Femur (tissue), 1 donor: ENCODE results near the gene IL20RB.
"Not testable (repeated sequence)": the region's sequence is repeated elsewhere in the genome, so short reads cannot be mapped to it uniquely, and the experiment has no call there.

ENCODE experiments used
- DNase-seq: peaks from one replicate; pipeline ENCODE4 v3.0.0-alpha.2; 2017

Gene IL20RB

DNA sequence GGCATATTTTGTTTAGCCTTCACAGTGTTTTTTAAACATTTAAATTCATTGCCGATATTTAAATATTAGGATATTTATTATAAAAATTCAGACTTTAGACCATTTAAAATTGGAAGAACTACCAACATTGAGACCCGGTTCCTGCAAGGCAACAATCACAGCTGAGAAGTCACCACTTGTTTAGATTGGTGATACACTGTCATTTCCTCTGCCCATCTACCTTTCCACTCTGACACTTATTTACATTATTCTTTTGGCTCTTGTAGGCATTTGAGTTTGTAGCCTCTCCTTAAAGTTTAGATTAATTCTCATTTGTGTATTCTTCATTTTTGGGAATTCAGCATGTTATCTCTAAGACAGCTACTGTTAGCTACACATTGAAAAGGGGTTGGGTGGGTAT is 10.3 kb upstream of the IL20RB start:
- DNase-seq = no peak

DNA sequence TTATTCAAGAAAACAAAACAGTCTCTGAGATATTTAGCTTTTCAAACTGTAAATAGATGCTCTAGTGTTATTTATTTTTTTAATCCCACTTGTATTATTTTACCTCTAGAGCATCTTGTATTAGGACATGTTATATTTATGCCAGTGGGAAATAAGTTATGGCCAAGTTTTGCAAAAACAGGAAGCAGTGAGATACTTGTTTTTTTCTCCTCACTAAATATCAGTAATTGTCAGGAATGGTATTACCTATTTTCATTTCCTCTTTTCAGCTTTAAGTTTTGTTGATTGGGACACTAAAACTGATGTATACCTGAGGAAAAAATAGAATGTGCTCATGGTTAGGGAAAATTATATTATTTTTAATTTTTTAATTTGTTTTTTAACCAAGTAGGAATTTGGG is 8.6 kb upstream of the IL20RB start:
- DNase-seq = no peak

GRCh38 chr3:136949708-136950107 is 8.1 kb upstream of the IL20RB start:
- no peak for DNase-seq

- no peak for DNase-seq
Observed at GRCh38 chr3:136950623-136951022, 7.2 kb upstream of the IL20RB start.

DNA sequence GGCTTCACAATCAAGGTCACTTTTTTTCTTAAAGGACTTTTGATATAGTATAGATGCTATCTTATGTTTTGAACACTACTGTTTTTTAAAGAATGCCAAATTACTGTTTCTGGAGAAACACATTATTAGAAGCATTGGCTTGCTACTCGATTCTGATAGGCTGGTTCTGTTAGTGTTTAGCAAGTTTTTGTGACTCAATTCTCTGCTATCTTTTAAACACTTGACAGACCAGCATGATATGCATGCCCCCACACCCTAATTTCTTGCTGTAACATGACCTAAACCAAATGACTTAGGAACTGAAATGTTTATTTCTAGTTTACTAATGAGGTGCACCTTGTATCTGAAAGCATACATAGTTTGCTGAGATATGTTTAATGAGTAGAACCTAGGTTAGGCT is 5.5 kb upstream of the IL20RB start:
- DNase-seq = no peak

DNA sequence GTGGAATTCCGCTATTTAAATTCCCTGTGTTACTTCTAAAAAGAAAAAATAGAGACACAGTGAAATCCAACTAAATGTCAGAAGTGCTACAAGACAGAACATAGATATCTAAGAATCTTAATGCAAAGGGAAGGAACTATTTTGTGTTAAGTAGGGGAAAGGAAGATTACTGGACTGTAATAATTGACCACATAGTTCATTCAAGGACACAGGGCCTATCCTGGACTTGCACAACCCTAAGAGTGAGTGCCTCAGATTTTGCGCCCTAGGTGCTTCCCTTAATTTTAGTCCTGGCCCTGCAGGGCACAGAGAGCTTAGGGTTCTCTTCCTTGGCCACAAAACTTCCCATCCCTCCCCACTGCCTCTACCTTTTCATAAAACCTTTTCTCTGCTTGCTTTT is 3.5 kb upstream of the IL20RB start:
- no peak for DNase-seq

GRCh38 chr3:136954980-136955780 is 2.6 kb upstream of the IL20RB start:
- no peak for DNase-seq

- DNase-seq = no peak
Observed at GRCh38 chr3:136955813-136956212, 2.0 kb upstream of the IL20RB start.

GRCh38 chr3:136956971-136957370 is 812 bp upstream of the IL20RB start:
- no peak for DNase-seq

GRCh38 chr3:136958939-136959338 is 1.2 kb downstream of the IL20RB start:
- DNase-seq = no peak

DNA sequence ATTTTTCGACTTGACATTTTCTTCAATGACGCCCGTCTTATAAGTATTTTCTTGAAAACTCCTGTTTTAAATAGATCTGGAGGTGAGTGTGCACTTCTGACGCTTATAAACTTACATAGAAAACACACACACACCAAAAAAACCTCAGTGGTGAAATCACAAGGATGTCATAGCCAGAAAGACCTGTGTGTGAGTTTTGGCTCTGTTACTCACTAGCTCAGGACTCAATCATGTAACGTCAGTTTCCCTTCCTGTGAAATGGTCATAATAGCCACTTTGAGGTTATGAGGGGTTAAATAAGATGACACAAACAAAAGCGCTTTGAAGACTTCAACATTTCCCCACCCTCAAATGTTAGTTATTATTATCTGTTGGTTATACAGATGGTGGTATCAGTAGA is 1.8 kb downstream of the IL20RB start:
- DNase-seq = no peak

DNA sequence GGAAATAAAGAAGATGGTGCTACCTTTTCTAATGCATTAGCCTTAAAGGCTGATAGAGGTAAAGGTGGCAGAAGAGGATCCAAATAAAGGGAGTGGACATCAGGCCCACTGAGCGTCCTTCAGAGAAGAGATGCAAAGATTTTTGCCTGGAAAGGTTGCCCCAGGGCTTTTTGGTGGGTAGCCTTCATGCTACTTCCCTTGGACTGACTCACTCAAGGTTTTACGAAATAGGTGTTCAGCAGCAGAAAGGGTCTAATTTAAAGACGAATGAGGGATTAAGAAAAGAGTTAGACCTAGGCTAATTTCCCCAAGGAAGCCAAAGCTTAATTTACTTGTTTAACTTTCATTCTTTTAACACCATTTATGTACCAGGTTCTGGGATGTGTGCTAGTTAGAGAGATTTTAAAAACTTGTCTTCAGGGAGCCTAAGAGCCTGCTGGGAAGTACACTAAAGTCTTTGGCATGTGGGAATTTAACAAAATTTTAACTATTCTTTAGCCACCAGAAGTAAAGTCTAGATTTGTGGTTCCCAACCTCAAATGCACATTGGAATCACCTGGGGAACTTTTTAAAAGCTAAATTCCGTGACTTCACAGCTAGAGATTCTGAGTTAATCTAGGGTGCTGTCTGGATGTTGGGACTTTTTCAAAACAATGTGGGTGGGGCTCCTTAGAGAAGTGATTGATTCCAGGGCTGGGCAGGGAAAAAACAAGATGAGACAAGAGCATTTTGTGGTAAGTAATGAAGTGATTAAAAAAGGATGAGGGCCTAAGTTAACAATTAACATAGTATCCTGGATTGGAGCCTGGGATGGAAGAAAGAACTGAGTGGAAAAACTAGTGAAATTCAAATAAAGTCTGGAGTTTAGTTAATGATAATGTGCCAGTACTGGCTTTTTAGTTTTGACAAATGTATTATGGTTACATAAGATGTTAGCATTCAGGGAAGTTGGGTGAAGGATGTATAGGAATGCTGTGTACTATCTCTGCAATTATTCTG is 3.4 kb downstream of the IL20RB start:
- DNase-seq = no peak

GRCh38 chr3:136962927-136963326 is 5.1 kb downstream of the IL20RB start:
- DNase-seq = no peak

DNA sequence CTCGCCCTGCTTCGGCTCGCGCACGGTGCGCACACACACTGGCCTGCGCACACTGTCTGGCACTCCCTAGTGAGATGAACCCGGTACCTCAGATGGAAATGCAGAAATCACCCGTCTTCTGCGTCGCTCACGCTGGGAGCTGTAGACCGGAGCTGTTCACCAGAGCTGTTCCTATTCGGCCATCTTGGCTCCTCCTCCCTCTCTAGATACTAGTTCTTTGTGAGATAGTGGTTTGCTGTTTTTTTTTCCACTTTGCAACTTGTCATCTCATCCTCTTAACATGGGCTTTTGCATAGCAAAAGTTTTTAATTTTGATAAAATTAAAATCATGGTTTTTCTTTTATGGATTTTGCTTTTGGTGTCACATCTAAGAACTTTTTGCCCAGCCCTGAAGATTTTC is 11.8 kb downstream of the IL20RB start:
- not testable (repeated sequence) for DNase-seq

DNA sequence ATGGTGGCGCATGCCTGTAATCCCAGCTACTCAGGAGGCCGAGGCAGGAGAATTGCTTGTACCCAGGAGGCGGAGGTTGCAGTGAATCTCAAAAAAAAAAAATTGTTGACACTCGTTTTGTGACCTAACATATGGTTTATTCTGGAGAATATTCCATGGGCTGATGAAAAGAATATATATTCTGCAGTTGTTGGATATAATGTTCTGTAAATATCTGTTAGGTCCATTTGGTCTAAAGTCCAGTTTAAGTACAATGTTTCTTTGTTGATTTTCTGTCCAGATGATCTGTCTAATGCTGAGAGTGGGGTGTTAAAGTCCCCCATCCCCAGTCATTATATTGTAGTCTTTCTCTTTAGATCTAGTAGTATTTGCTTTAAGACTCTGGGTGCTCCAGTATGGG is 15.6 kb downstream of the IL20RB start:
- DNase-seq = no peak

GRCh38 chr3:136974670-136975069 is 16.9 kb downstream of the IL20RB start:
- DNase-seq = no peak

DNA sequence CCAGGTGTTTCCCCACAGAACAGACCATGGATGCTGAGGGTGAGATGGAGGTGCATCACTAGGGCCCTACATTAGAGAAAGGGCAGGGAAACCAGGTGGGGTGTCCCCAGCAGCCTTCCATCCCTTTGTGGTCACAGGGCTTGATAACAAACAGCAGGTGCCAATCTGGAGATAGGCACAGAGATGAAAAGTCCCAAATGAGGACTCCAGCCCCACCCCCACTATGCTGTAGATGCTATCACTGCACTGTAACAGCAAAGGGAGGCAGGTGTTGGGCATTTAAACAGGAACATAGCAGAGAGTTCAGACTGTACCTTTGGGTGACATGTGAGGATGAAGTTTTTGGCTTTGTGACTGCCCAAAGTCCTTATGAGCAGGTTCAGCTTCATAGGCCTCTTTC is 21.4 kb downstream of the IL20RB start:
- no peak for DNase-seq

- no peak for DNase-seq
Observed at GRCh38 chr3:136979684-136980083, 21.9 kb downstream of the IL20RB start.

DNA sequence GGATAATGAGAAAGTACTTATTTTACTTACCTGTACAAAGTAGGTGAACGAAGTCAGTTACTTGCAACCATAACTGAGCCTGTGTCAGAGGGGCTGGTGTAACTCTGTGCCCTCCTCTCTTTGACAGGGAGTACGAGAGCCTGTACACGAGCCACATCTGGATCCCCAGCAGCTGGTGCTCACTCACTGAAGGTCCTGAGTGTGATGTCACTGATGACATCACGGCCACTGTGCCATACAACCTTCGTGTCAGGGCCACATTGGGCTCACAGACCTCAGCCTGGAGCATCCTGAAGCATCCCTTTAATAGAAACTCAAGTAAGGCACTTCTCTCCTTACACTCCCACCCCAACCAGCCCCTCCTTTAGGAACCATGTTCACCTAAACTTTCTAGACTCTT is 24.2 kb downstream of the IL20RB start:
- no peak for DNase-seq

DNA sequence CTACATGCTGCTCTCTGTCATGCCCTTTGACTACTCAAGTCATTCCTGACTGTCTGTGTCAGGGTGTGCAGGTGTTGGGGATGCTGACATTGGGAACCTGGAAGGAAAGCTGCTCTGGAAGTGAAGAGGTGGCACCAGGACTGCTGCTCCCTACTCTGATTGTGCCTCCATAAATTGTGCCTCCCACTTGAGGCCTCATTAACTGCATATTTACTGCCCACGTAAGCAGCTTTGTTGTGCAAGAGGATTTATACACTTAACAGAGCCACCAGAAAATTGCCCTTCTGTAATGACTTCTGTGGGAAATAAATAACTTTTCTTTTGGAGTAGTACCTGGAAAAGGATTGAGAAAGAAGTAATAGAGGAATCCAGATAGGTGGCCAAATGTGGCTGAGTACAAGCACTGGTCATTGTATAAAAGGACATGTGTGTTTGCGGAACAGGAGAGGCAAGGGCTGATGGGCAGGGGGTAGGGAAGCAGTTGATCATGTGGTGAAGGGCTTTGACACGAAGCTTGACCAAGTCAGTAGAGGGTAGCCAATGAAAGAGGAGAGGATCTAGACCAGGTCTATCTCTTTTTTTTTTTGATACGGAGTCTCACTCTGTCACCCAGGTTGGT is 24.8 kb downstream of the IL20RB start:
- no peak for DNase-seq

DNA sequence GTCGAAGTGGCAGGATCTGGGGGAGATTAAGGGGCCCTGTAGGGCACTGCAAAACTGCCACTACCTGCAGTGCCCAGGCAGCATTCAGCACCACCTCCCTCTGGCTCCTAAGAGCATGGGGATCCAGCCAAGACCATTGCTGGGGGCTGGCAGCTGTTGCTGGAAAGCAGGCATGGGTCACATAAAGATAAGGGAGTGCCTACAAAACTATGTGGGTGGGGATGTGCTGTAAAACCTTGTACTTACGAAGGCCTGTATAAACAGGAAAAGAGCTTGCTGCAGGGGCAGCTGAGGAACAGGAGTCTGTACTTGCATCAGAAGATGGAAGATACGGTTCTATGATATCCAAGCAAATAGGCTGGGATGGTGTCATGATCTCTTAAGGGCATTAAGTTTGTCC is 27.1 kb downstream of the IL20RB start:
- no peak for DNase-seq

DNA sequence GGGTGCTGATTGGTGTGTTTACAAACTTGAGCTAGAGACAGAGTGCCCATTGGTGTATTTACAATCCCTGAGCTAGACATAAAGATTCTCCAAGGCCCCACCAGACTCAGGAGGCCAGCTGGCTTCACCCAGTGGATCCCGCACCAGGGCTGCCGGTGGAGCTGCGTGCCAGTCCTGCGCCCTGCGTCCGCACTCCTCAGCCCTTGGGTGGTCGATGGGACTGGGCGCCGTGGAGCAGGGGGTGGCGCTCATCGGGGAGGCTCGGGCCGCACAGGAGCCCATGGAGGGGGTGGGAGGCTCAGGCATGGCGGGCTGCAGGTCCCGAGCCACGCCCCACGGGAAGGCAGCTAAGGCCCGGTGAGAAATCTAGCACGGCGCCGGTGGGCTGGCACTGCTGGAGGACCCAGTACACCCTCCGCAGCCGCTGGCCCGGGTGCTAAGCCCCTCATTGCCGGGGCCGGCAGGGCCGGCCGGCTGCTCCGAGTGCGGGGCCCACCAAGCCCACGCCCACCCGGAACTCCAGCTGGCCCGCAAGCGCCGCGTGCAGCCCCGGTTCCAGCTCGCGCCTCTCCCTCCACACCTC is 29.7 kb downstream of the IL20RB start:
- not testable (repeated sequence) for DNase-seq

DNA sequence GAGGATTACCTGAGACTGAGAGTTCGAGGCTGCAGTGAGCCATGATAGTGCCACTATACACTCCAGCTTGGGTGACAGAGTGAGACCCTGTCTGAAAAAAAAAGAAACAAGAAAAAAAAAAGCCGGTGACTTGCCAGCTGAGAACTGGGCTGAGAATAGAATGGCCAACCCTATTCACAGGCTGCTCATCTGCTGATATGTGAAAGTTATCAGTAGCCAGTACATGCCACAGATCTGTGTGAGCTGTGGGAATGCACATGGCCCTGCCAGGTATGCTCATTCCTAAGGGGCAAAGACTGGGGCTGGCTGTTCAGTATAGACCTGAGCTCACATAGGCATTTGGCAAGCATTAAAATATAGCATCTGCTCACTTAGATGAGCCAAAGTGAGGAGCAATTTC is 30.9 kb downstream of the IL20RB start:
- DNase-seq = no peak
